GM19468 (cell line): Measurements from ENCODE around the gene FBXO42.
"Not testable (repeated sequence)": the region's sequence is repeated elsewhere in the genome, so short reads cannot be mapped to it uniquely, and the experiment has no call there.

ENCODE experiments used
- ATAC-seq: cut with Tn5 transposase; IDR thresholded peaks from one replicate; pipeline ENCODE4 v1.9.1; 2021; ENCODE audit warnings: mild to moderate bottlenecking, moderate library complexity, moderate number of reproducible peaks; ENCODE audit not compliant: unreplicated experiment; ENCODE audit errors: extremely low read depth

The FBXO42 gene

DNA sequence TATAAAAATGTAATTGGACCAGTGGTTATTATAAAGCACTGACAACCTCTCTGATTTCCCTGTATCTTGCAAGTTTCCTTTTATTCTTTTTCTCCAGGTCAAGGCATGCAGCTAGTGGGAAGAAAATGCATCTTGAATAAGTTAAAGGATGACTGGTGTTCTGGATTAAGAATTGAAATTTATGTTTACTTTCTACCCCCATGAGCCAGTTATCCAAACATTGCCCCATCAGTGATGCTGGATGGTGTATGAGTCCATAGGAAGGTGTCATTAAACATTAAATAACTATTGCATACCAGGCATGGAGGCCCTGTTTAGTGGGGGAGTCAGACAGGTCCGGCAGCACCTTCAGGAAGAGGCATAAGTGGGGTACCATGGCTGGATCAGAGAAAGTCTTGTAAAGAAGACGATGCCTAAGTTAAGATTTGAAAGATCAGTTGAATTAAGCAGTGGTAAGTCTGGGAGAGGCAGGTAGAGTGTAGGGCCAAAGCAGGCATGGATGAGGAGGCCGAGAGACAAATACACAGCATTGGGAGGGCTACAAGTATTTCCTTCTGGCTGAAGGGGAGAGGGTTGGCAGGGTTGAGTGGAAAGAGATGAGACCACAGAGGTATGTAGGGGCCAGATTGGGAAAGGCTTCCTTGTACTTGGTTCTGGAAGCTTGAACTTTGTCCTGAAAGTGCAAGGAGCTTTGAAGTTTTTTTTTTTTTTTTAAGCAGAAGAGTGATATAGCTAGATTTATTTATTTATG lies 20.4 kb upstream of the FBXO42 start:
- ATAC-seq: no peak

DNA sequence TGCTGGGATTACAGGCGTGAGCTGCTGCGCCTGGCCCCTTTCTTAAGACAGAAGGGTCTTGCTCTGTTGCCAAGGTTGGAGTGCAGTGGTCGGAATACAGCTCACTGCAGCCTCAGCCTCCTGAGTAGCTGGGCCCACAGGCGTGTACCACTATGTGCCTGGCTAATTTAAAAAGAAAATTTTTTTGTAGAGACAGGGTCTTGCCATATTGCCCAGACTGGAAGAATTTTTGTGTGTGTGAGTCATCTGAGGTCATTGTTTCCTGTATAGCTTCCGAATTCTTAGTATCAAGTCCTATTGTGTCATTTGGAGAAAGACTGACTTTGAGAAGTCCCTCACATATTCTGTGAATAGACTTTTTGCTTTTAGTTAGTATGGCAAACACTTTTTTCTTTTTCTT lies 19.4 kb upstream of the FBXO42 start:
- ATAC-seq: no peak

- no peak for ATAC-seq
Observed at GRCh38 chr1:16369821-16370220, 17.5 kb upstream of the FBXO42 start.

DNA sequence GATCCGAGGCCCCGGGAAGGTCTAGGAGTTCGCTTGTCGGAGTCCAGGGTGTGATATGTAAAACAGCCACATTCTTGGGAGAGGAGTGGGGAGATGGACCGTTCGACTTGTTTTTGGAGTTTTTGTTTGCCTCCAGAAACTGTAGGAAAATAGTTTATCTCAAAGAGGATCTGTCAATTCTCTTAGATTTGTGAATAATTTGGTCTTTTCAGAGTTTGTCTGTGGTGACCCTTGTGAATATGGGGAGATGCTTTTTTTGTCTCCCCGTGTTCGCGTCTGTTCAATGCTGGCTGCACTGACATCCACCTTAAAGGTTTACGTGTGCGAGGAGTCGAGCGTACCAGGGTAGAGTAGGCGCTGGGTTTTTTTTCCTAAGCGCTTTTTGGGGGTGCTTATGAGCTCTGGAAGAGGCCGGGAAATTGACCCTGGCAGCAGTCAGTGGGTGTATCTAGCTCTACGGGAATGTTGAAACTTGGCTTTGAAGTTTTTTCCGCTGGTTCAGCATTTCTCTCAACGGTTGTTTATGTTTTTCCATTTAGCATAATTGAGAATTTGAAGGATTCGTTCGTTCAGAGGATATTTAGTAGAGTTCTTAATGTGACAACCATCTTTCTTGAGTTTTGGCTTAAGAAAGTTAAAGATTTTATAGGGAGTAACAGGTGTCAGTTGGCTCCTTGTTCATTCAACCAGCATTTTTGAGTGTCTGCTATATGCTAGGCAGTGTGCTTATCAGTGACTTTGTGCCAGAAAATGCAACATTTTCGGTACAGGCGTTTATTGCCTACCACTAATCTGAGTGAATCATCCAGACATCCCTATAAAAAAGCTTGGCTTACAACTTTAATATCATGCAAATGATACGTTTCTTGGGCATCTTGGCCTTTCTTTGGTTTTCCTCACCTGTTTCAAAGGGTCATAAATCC lies 15.9 kb upstream of the FBXO42 start:
- ATAC-seq: no peak

DNA sequence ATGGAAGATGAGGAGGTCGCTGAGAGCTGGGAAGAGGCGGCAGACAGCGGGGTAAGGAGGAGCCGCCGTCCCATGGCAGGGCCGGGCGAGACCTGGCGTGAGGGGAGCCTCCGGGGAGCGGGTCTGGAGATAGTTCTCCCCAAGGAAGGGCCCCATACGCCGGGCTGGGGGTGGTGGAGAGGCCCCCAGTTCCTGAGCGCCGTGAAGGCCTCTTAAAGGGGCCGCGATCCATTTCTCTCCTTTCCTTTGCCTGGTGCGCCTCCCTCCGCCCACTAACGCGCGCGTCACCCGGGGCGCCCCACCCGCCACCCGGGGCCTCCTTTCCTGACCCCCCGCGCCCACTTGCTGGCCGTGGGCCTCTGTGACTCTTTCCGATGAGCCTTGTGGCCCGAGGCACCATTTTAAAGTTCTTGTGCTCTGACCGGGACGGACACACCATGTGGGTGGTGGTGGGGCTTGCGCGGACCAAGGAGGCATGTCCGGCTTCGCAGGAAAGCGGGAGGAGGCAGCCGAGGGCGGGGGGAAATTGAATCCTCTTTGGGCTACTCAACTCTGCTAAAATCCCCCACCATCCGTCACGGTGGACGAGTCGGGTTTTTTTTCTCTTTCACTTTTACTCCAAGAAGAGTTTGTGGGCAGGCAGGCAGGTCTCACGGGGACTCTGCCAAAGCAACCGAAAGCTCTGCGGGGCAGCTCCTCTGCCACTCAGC lies 15.1 kb upstream of the FBXO42 start:
- ATAC-seq: peak; percentile 17

DNA sequence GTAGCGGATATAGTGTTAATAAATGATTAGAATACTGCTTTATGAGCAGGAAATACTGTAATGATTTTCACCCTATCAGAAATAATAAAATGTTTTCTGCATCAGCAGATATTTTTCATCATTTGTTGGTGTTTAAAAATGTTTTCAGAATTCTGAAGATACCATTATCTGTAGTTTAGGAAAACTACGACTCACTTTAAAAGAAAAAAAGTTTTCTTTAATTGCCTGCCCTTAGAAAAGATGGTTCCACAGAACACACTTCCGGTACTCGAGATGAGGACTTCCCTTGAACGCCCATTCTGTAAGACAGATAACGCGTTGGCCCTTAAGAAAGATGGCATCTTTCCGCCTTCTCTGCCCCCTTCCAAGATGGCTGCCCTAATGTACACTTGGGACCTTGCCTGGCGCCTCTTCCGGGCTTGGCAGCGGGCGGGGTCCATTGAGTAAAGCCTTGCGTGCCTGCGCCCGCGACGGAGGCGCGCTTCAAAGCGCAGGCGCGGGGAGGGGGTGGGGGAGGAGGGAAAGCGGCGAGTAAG lies 14.5 kb upstream of the FBXO42 start, which contains the start of gene SZRD1:
Gene SZRD1, plus strand, starts transcription at position 521 of the 536 bp plus-strand sequence. CDS start 16 bp downstream, outside the sequence.
- ATAC-seq: peak; percentile 73

DNA sequence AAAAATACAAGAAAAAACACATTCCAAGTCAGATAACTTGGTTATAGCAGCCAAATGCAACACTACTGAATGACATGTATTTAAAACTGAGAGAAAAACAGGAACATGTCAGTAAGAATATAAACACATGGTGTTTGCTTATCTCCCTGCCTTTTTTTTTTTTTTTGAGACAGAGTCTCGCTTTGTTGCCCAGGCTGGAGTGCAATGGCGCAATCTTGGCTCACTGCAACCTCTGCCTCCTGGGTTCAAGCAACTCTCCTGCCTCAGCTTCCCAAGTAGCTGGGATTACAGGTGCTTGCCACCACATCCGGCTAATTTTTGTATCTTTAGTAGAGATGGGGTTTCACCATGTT lies 12.8 kb upstream of the FBXO42 start:
- ATAC-seq: not testable (repeated sequence)

- no peak for ATAC-seq
Observed at GRCh38 chr1:16356867-16357266, 4.6 kb upstream of the FBXO42 start.

DNA sequence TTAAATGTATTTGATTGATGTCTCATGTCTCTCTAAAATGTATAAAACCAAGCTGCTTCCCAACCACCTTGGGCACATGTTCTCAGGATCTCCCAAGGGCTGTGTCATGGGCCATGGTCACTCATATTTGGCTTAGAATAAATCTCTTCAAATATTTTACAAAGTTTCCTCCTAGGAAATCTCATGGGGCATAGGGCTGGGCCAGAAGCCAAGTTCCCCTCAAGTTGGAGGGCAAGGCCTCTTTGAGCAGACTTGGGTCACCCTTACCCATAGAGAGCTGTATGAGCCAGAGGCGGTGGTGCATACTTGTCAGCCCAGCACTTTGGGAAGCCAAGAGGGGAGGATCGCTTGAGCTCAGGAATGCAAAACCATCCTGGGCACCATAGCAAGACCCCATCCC lies 2.3 kb upstream of the FBXO42 start:
- ATAC-seq: no peak

DNA sequence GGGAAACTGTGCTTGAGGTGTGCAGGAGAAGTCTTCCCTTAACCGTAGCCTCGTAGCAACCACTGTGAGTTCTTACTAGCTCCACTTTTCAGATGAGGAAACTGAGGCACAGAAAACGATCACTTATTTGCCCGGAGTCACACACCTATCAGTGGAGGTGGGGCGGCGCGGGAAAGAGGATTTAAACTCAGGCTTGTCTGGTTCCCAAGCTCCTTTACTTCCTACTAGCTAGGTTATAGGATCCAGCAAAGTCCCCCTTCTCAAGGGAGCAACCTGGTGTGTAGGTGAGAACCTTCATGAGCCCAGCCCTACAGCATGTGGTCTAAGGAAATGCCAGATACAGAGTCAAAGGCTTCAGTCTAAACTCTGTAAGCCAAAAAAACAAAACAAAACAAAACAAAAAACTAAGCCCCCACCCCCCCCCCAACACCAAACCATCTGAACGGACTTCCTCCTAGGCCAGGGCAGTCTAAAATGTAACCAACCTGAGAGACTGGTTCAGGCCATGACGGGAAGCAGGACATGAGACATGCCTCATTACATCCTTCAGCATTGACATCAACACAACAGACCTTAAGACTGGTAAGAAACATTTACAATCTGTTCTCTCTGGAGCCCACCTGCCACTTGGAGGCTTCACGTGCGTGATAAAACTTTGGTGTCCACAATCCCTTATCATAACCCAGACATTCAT lies 709 bp upstream of the FBXO42 start:
- ATAC-seq: no peak

GRCh38 chr1:16351456-16351993 lies 755 bp downstream of the FBXO42 start:
- ATAC-seq: no peak

- ATAC-seq: no peak
Observed at GRCh38 chr1:16349847-16350406, 2.4 kb downstream of the FBXO42 start.

- ATAC-seq: no peak
Observed at GRCh38 chr1:16348414-16349182, 3.7 kb downstream of the FBXO42 start.

DNA sequence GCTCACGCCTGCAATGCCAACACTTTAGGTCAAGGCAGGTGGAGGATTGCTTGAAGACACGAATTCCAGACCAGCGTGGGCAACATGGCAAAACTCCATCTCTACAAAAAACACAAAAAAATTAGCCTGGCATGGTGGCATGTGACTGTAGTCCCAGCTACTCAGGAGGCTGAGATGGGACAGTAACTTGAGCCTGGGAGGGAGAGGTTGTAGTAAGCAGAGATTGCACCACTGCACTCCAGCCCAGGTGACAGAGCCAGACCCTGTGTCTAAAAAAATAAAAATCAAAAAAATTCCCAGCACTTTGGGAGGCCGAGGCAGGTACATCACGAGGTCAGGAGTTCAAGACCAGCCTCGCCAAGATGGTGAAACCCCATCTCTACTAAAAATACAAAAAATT lies 9.0 kb downstream of the FBXO42 start:
- ATAC-seq: not testable (repeated sequence)

DNA sequence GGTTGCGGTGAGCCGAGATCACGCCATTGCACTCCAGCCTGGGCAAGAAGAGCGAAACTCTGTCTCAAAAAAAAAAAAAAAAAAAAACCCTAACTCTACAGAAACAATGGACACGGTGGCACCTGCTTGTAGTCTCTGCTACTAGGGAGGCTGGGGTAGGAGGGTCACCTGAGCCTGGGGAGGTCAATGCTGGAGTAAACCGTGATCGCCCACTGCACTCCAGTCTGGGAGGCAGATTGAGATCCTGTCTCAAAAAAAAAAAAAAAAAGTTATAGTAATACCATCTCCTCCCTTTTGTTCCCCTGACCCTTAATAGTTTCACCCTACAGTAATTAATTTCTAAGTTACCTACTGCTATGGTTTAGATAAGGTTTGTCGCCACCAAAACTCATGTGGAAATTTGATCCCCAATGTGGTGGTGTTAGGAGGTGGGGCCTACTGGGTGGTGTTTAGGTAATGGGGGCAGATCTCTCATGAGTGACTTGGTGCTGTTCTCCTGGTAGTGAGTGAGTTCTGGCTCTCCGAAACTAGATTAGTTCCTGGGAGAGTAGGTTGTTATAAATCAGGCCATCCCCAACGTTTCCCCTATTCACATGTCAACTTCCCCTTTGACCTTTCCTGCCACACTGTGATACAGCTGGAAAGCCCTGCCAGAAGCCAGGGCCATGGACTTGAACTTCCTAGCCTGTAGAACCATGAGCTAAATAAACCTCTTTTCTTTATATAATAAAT lies 9.8 kb downstream of the FBXO42 start:
- ATAC-seq: no peak

GRCh38 chr1:16340673-16341072 lies 11.6 kb downstream of the FBXO42 start:
- ATAC-seq: no peak

DNA sequence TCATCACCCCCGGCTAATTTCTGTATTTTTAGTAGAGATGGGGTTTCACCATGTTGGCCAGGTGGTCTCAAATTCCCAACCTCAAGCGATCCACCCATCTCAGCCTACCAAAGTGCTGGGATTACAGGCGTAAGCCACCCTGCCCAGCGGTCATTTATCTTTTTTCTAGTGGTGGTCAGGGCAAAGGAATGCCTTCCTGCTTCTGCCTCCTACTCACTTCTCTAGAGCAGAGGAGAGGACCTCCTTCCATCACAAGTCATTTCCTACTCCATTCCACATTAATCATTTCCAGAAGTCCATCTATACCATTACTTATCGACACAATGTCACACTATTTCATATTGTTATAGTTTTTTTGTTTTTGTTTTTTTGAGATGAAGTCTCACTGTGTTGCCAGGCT lies 13.3 kb downstream of the FBXO42 start:
- no peak for ATAC-seq
